Measurements from ENCODE around the gene TMEM151A. TPM values are rescaled to one million over a fixed set of nuclear protein-coding genes. Genes with fewer than 3 reads are reported as not detected.

Gene TMEM151A
- total RNA-seq, 4 donors from 2014 or later: not detected

DNA sequence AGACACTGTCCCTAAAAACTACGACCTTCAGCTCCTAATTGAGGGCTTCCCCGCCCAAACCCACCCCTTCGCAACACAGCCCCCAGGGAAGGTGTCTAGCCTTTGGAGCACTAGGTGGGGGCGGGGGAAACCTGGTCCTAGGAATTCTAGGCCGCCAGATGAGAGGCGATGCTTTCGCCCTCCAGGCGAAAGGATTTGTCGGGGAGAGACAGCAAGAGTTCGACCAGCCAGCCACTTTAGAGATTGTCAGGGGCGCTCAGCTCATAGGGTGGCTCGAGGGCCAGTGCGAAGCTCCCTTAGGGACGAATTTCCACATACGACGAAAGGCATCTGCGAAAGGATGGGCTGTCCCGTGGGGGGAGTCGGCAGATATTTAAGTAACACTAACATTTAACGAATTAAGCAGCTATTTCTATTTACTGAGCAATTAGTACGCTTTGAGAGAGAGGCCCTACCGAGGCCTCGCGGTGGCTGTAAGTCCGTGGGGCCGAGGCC lies 19.8 kb downstream of the TMEM151A start:
- WGBS, 2 donors: 26 to 27% methylated on average over 25 to 26 of the region's 26 CpGs
- H3K27me3 ChIP-seq: peaks cover 0 to 5% of the 10 kb centered on the region in 2 donors
- peak overlapping the region; percentile 39 to 57 (median 54) for H3K4me3 ChIP-seq
- DNase-seq (ENCODE audit: low spot score in 2 of 2): no peak
- H3K4me1 ChIP-seq: peaks cover 0 to 41% (median 12%) of the 10 kb centered on the region in 4 donors
- no peaks in the 10 kb centered on the region for H3K9me3 ChIP-seq
- H3K27ac ChIP-seq: peak overlapping the region; percentile 76 to 89 (median 86)
- no peaks in the 10 kb centered on the region for H3K36me3 ChIP-seq
- no peak for TF ChIP-seq EP300 (IDR thresholded peaks at IDR 0.05)
- no peak for TF ChIP-seq POLR2A (IDR thresholded peaks at IDR 0.05)
- TF ChIP-seq, protein P1, sequence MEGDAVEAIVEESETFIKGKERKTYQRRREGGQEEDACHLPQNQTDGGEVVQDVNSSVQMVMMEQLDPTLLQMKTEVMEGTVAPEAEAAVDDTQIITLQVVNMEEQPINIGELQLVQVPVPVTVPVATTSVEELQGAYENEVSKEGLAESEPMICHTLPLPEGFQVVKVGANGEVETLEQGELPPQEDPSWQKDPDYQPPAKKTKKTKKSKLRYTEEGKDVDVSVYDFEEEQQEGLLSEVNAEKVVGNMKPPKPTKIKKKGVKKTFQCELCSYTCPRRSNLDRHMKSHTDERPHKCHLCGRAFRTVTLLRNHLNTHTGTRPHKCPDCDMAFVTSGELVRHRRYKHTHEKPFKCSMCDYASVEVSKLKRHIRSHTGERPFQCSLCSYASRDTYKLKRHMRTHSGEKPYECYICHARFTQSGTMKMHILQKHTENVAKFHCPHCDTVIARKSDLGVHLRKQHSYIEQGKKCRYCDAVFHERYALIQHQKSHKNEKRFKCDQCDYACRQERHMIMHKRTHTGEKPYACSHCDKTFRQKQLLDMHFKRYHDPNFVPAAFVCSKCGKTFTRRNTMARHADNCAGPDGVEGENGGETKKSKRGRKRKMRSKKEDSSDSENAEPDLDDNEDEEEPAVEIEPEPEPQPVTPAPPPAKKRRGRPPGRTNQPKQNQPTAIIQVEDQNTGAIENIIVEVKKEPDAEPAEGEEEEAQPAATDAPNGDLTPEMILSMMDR (IDR thresholded peaks at IDR 0.05): peak in 3 of 5 experiments; percentile 89 to 91 (median 91)

DNA sequence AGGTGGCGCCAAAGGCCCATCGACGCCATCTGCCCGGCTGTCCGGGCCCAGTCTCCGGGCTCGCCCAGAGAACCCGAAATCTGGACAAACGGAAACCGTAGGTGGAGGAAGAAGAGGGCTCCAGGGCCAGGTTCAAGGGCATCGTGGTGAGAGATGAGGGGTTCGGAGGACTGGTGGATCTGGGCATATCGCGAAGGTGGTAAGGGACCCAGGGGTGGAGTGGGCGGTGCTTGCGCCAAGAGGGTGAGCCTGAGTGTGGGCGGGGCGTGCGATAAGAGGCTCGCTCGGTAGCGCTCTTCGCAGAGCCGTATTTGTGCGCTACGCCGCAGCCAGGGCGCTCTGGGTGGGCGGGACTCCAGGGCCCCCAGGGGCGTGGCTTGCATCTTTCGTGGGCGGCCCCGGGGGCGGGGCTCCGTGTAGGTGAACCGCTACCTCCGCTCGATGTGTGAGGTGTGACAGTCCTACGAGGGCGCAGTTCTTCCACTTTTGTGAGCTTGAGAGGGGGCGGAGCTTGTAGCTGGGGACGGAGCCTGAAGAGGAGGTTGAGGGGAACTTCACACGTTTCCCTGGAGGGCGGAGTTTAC lies 20.4 kb downstream of the TMEM151A start:
- Histone ChIP-seq H3K36me3 (no peaks in the 10 kb centered on the region), H3K27me3 (peaks cover 0 to 5% of the 10 kb centered on the region in 2 donors), H3K27ac (peak overlapping the region; percentile 76 to 89 (median 86)), H3K9me3 (no peaks in the 10 kb centered on the region), H3K4me3 (peak overlapping the region; percentile 39 to 57 (median 54)), H3K4me1 (peaks cover 0 to 47% (median 17%) of the 10 kb centered on the region in 4 donors)
- DNase-seq (ENCODE audit: low spot score in 2 of 2): peak; percentile 87 to 92
- WGBS, 2 donors: 0 to 1% methylated on average over 36 to 40 of the region's 44 CpGs
- TF ChIP-seq POLR2A (IDR thresholded peaks at IDR 0.05) (peak in 1 of 2 donors; percentile 65), EP300 (IDR thresholded peaks at IDR 0.05) (peak in 1 of 2 donors; percentile 59)
- TF ChIP-seq, protein P1 (IDR thresholded peaks at IDR 0.05): peak in 3 of 5 experiments; percentile 22 to 98 (median 97)

DNA sequence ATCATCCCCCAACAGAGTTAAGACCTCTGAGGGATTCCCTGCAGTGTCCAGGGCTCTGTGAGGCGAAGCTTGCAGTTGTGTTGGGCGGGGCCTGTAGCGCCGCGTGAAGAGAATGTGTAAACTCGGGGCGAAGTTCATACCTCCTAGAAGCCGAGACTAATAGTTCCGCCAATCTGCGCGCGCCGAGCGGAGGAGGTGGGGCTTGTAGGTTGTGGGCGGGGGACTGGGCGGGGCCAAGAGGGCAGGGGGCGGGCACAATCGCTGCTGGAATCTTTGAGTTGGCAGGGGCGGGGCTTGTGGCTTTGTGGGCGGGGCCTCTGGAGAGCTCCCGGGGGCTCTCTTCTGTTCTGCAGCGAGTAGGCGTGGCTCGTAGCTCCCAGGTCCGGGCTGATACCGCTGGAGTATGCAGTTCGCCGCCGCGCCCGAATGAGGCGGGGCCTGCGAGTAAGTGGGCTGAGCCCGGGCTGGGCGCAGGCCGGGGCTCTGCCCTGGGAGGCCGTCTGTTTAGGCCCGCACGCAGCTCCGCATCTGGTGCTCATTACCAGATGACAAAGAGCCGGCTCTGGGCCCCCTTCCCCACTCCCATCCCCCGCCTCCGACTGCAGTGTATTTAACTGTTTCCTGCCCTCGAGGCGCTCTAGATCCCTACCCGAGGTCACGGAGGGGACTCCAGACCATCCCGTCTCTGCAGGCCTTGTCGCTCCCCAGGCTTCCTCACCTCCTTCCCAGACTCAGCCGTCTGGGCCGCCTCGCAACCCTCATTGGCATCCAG lies 21.0 kb downstream of the TMEM151A start:
- WGBS, 2 donors: 1 to 4% methylated on average over 37 to 39 of the region's 52 CpGs
- no peaks in the 10 kb centered on the region for H3K36me3 ChIP-seq
- peaks cover 0 to 5% of the 10 kb centered on the region in 2 donors for H3K27me3 ChIP-seq
- peak overlapping the region; percentile 39 to 57 (median 54) for H3K4me3 ChIP-seq
- H3K4me1 ChIP-seq: peaks cover 0 to 53% (median 24%) of the 10 kb centered on the region in 4 donors
- no peaks in the 10 kb centered on the region for H3K9me3 ChIP-seq
- peak; percentile 100 for DNase-seq (ENCODE audit: low spot score in 2 of 2)
- TF ChIP-seq, protein P1 (IDR thresholded peaks at IDR 0.05): no peak
- peak in 1 of 2 donors; percentile 59 for TF ChIP-seq EP300 (IDR thresholded peaks at IDR 0.05)
- TF ChIP-seq POLR2A (IDR thresholded peaks at IDR 0.05): peak; percentile 50 to 55
- H3K27ac ChIP-seq: peak overlapping the region; percentile 83 to 89 (median 88)

DNA sequence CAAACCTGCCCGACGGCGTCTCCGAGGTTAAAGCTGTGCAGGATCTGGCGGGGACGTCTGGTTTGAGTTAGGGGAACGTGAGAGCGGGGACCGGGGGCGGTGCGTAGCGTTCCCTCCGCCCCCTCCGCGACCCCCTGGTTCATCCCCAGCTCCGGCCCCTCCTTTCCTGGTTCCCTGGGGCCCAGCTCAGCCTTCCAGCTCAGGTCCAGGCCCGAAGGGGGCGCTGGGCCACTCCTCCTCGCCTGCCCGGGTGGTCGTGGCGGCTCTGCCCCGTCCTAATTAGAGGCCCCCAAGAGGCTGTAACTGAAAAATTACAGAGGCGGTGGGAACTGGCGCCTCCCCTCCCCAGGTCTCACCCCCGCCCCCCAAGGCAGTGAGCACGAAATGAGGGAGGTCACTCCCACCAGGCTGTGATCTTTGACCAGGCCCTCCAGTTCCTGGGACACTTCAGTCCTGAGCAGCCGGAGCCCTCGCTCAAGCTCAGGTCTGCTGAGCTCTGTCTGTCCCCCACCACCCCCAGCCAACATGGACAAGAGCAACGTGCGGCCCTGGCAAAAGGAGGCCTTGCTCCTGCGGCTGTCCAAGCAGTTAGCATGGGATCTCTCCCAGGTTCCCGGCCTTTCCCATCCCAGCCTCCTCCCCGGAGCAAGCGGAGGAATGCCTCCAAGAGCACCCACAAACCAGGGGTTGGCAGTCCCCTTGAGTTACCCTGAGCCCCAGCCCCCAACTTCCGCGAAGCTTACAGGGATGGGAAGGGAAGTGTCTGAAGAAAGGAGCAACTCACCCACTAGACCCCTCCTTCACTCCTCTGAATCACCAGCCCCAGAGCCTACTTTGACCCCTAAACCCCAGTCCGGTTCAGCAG lies 21.9 kb downstream of the TMEM151A start:
- 22 to 38% methylated on average over 18 to 30 of the region's 38 CpGs for WGBS, 2 donors
- Histone ChIP-seq H3K27ac (peak overlapping the region; percentile 44 to 89 (median 88)), H3K4me3 (peak overlapping the region; percentile 35 to 57 (median 54)), H3K9me3 (no peaks in the 10 kb centered on the region), H3K36me3 (no peaks in the 10 kb centered on the region), H3K27me3 (peaks cover 0 to 5% of the 10 kb centered on the region in 2 donors), H3K4me1 (peaks cover 0 to 62% (median 32%) of the 10 kb centered on the region in 4 donors)
- TF ChIP-seq, protein P1 (IDR thresholded peaks at IDR 0.05): peak in 1 of 5 experiments; percentile 11
- TF ChIP-seq EP300 (IDR thresholded peaks at IDR 0.05): no peak
- DNase-seq (ENCODE audit: low spot score in 2 of 2): no peak
